GM21515 (cell line): ENCODE measurements around the gene PLEKHA6.

ENCODE experiments used
- ATAC-seq: cut with Tn5 transposase; IDR thresholded peaks from one replicate; pipeline ENCODE4 v1.9.1; 2021; ENCODE audit not compliant: unreplicated experiment

Gene PLEKHA6

DNA sequence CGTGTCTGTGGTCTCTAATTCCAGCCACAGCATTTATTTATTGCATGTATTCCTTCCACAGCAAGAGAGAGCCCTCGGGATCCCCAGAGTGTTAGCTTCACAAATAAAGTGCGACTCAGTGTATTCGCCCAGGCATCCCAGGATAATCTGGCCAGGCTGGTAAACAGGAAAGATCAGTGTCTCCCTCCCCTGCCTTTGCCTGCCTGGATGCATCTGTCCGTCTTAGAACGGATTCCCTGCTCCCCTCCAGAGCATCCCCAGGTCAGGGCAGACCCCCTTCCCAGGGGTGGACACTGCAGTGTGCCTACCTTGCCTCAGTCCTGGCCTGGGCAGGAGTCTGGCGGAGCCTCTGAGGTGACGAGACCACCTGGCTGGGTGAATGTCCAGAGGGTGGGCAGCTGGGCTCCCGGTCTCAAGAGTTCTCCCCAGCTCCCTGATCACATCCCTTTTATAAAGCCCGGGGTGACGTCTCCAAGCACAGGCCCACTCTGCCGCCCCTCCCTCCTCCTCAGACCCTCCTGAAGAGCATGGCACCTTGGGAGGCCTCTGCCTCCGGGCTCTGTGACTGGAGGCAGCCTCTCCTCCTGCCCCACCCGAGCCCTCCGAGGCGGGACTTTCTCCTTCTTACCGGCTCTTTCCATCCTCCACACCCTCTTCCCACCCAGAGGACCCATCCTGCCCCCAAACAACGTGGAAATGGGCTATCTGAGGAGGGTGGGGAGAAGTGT lies 163.5 kb downstream of the PLEKHA6 start, which contains the start of gene KISS1:
Gene KISS1, minus strand, starts transcription at position 424 of the 728 bp plus-strand sequence. CDS start 3,615 bp downstream, outside the sequence.
- no peak for ATAC-seq

DNA sequence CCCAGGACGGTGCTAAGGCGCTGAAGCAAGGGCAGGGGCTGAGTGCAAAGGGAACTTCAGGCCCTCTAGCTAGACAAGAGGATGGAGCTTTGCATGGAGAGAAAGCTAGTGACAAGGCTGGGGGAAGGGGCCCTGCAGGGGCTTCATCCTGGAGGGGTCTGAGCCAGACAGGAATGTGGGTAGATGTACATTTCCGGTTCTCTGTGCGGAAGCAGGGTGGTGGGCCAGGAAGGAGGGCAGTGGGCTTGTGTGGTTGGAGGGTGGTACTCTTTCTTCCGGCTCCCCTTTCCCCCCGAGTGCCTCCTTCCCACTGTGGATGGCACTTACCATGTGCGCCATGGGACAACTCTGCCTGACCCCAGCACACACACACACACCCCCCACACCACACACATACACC lies 165.0 kb downstream of the PLEKHA6 start:
- no peak for ATAC-seq

DNA sequence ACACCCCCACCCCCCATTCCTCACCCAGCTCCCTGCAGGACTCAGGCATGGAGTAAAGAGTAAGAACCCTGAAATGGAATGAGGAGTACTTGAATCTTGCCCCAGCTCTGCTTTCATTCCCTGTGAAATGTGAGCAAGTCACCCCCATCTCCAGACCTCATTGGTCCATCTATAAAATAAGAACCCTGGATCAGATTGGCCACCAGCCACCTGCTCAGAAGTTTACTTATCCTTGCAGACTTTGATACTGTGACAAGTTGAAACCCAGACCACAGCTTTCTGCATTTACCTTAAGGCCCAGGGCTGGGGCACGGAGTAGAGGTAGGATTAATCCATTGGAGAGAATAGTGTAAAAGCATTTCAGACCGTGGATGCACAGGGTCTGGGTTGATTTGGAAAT lies 165.6 kb downstream of the PLEKHA6 start:
- ATAC-seq: no peak

DNA sequence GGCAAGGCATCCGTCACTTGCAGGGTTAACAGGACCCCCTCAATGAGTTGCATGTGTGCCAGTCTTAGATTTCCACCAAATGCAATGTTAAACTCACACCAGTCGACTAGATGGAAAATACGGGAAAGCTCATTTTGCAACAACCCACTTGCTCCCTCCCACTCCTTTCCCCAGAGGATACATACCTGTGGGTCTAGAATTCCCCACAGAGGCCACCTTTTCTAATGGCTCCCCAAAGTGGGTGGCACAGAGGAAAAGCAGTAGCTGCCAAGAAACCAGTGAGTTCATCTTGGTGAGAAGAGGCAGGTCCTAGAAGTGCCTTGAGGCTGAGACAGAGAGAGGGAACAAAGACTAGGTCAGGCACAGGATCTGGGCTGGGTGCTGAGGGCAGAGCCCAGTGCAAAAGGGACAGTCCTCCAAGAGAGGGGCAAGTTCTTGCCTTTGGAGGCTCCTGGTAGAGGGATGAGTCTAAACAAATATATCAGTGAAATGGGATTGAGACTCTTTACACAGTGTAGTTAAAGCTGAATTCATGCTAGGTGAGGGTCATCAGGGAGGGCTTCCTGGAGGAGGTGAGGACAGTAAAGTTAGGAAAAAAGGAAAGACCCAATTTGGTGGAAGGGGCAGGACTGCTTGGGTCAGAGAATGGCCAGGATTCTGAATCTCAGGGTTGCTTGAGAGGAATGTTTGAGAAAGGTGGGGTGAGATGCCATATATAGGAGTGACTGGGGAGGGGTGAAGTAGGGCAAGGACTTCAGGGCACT lies 167.0 kb downstream of the PLEKHA6 start:
- no peak for ATAC-seq

DNA sequence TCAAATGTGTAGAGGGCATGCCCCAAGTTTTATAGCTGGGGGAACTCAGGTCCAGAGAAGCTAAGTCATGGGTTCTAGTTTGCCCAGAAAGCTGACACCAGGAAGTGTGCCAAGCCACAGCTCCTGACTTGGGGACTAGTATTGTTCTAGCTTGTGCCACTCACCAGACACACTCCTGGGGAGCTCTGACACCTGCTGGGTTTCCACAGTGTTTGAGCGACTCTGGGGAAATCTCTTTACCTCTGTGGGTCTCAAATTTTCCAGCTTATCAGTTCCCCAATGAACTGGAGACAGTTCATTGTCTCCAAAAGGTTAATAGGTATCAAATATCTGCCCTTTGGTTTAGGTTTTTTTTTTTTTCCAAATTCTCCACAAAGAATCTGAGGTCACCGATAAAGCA lies 167.7 kb downstream of the PLEKHA6 start:
- no peak for ATAC-seq

DNA sequence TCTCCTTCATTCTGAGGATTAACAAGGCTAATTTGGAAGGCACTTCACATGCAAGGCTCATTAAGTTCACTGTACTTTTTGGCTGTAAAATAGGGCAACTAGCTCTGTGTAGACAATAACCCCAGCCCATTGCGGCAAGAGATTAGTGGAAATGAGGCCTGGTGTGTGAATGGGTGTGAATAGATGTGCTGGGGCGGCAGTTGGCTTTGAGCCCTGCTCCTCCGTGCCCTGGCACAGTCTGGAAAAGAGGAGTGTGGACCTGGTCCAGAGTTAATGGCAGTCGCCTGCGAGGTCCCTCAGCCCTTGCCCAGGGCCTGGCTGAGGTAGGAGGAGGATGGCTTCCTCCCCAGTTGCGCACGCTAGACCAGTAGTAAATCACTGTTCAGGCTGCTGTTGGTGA lies 168.3 kb downstream of the PLEKHA6 start:
- no peak for ATAC-seq

DNA sequence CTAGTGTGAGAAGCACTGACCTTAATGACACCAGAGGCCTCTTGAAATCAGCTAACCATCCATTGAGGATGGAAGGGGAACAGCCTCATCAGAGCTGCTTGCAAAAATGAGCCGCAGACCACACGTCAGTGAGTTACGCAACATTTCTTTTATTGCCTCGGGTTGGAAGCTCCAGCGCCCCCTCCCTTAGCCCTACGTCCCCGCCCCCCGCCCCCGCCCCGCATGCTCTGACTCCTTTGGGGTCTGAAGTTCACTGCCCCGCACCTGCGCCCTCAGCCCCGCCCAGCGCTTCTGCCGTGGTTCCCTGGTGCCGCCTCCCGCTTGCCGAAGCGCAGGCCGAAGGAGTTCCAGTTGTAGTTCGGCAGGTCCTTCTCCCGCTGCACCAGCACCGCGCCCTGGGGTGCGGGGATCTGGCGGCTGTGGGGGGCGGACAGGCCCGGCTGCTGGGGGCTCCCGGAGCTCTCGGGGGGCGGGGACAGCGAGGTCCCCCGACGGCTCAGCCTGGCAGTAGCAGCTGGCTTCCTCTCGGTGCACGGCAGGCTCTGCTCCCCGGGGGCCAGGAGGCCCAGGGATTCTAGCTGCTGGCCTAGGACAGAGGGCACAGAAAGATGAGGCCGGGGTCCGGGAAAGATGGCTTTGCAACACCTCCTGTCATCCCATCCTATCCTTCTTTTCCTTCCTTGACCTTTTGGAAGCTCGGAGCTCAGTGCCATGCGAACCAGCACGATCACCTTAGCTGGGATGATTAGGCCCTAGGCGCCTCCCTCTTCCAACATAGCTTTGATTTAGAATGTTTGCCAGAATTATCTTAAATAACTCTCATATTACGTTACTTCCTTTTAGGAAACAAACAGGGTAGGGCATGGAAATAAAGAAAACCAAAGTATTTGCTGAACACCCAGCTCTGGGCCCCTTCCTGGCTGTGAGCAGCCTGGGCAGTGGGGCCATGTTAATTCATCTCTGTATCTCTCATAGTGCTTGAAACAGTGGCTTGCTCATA lies 169.2 kb downstream of the PLEKHA6 start:
- no peak for ATAC-seq

DNA sequence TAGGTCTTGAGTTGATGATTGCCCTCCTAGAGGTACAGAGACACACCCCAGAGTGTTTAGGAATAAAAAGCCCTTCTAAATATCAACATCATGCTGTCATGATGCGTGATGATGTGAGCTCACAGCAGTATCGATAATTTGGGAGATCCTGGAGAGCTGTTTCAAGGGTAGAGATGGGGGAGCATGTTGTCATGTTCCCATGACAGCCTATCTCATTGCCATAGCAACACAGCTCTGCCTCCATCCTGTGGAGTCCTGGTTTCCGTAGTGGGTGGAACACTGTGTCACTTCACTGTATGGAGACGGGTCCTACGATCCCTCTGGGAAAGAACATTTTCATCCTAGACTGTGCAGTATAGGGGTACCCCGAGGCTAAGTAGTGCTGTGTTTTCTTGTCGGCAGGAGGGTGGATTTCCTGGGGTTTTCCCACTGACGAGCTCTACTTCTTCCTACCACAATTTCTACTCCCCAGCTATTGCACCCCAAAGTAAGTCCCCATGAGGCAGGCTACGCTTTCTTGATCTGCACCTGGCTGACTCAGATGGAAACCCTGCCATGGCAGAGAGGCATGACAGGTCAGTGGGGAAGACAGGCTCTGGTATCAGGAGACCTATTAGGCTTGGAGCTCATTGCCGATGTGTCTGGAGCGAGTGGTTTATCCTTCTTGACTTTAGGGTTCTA lies 170.6 kb downstream of the PLEKHA6 start:
- no peak for ATAC-seq

DNA sequence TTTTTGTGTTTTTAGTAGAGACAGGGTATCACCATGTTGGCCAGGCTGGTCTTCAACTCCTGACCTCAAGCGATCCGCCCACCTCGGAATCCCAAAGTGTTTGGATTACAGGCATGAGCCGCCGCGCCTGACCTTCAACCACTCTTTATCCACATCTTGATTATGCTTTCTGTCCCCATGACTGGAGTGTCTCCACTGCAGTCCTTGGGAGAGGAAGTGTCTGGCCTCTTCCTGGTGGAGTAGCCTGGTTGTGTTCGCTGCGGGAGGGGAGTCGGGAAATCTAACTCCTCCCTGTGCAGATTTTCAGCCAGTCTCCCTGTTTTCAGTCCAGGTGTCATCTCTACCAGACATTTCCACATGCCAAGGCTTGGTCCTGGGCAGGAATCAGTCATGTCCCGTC lies 173.1 kb downstream of the PLEKHA6 start:
- no peak for ATAC-seq

DNA sequence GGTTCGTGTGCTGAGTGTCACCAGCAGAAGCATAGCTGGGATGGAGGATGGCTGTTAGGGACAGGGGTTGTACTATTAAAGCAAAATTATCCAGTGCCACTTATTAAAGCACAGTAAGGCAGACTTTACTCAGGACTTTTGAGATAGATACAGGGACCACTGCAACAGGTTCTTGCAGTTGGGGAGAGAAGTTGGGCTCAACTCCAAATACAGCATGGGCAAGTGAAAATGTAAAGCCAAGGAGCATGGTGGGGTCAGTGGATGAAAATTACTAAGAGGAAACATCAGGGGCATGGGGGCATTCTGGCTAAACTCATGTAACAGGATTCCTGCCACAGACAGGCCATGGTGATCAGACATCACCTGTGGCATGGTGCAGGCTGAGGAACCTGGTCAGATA lies 178.6 kb downstream of the PLEKHA6 start:
- no peak for ATAC-seq

DNA sequence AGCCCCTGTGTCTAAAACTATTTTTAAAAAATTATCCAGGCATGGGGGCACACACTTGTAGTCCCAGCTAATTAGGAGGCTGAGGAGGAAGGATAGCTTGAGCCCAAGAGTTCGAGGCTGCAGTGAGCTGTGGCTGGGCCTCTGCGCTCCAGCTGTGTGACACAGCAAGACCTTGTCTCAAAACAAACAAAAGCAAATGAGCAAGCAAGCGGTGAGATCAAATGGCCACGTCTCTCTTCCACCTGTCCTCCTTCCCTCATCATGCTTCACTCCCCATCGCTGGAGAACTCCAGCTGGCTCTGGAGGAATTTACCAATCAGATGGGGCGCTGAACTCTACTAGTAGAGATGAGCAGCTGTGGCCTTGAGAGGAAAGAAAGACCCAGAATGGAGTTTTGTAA lies 179.6 kb downstream of the PLEKHA6 start:
- no peak for ATAC-seq

DNA sequence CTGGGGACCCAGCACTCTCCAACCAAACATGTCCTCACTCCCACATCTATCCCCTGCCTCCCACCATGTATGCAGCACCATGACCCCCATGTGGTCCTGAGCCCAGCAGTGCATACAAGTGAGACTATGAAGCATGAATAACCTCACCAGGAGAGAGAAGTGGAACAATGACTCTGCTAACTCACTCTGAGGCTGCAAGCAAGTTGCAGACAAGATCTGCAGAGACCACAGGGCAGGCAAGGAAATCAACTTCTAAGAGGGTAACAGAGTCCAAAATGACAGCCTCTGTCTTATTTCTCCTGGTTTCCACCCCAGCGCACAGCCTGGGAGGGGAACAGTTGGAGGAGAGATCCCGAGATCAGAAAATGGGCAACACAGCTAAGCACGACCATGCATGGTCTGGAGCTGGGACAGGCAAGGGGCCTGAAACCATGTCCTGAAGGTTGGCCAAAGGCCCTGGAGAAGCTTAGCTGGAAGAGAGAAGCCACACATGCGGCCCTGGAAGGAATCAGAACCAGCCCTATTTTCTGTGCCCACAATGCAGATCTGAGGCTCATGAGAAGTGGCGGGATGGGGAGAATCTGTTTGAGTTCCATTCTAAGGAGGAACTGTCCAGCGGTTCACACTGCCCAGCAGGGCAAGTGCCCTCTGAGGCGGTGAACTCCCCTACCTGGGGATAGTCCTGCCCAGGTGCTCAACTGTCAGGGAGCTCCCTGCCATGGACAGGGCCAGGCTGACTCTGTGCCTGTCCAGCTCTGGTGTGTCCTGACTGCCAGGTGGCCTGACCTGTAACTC lies 181.0 kb downstream of the PLEKHA6 start:
- ATAC-seq: no peak

DNA sequence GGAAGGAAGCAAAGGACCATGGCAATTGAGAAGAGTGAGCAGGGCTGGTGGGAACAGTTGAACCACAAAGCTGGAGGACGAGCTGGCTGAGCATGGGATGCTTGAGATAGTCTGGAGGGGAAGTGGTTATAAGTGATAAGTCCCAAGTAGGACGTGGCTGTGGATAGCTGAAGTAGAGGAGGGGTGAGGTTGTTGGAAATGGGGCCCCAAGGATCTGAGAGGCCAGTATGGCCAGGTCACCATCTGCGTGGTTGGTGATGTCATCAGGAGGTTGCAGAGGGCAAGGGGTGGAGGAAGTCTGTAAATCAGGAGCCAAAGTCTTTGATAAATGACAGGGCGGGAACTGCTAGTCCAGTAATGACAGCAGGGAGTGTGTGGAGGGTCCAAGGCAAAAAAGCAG lies 182.6 kb downstream of the PLEKHA6 start:
- no peak for ATAC-seq

DNA sequence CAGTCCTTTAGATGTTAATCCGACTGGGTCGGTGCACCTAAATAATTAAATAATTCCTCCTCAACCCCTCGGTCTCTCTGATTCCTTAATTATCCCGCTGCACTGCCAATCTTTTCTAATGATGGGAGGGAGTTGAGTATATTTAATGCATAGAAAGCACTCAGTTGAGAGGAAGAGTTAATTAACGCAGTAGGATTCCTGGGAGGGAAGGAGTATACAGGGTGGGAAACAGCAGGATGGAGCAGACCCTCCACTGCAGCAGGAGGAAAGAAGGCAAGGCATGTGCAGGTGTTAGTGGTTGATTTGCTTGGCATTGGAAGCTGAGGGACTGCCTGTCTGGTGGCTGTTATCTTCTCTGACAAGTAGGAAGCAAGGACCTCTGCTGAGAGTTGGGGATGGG lies 183.7 kb downstream of the PLEKHA6 start:
- ATAC-seq: no peak

DNA sequence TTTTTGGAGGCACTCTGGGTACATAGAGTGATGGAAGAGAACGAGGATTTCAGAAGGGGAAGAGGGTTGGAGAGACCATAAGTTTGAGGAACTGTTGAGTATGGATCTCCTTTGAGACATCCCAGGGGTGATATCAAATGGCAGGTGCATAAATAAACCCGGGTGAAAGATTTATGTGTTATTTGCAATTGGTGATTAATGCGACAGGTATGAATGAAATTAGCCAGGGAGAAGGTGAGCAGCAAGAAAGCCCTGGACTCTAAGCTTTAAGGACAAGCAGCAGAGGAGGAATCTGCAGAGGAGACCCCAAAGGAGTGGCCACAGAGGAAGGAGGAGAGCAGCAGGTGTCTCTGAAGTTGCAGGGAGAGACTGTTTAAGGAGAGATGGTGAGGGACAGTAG lies 184.8 kb downstream of the PLEKHA6 start:
- no peak for ATAC-seq

DNA sequence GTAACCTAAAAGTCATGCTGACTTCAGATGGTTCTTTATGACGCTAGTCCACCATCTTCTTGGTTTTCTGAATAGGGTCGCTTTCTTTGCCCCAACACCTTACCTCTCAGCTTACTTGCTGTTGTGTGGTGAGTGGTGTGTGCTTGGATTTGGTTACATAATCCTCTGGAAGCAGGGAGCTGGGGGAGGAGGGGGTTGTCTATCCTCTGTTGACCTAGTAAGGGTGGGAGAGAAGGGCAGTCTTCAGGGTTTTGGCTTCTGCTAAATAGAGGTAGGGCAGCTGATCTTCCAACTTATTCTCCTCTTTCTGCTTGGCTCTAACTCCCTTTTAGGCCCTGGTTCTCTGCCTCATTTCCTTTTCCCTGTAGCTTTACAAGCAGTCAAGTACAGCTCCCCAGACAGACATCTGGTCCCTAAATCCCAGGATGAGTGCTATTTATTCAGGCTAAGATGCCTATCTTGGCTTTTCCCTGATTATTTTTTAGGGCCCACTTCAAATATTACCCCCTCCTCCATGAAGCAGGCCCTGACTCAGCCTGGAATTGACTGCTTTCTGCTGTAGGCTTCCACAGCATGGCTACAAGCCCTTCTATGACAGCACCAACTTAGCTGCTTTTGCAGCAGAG lies 187.2 kb downstream of the PLEKHA6 start:
- no peak for ATAC-seq

DNA sequence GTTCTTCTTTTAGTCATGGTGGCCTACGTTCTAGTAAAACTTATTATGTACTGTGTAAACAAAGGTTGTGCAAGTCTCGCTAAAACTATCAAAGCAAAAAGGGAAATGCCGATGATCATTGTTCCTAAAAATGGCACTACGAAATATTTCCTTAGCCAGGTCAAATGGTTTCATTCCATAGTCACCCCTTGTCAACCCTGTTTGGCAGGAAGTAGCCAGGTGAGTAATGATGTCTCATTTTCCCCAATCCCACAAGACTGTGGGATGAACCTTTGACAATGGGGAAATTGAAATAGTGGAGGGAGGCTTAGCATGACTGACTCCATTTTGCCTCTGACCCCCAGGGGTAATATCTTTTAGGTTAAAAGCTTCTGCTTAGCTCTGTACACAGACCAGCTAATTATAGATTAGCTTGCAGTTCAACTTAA lies 188.0 kb downstream of the PLEKHA6 start:
- ATAC-seq: no peak

DNA sequence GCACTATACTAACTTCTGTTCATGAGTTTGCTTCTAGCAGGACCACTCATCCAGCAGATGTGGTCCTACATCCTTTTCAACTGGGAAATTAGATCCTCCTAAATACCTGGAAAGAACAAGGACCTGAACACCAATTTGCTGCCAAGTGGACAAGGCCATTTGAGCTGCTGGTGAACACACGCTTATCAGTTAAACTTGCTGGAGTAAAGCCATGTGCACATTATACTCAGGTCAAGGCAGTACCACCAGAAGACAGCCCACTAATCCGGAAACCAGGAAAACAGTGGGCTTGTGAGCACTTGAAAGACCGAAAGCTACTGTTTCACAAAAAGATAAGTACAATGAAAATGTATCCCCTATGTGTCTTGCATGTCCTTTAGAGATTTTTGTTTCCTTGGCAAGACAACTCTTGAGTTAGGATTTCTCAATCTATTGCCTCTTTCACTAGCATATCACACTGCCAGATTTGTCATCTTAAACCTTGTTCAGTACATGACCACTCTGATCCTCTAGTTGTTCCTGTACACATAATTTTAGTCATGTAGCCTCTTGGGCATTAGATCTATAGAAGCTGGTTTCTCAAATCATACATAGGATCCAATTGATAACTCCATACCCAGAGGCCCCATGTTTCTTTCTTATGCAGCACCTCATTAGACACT lies 189.1 kb downstream of the PLEKHA6 start:
- ATAC-seq: no peak

DNA sequence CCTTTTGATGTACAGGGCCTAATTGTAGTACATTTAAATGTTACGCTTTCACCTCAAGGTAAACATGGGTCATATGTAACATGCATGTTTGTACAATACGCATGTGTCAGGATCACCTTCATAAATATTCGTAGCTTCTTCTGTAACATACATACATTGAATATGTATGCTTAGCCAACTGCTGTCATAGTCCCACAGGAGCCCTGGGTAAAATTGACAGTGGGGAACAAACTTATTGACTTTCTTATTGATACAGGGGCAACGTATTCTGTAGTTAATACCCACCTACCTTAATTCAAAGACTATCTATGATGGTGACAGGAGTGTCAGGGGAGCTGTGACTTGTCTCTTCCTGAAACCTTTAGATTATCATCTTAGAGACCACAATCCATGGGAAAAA lies 189.9 kb downstream of the PLEKHA6 start:
- ATAC-seq: no peak
